HEK293 (cell line): Measurements from ENCODE around the gene IER3IP1.

Experiments
- AEBP2 ChIP-seq: fragments of 450-650 bp; formaldehyde crosslinking; IDR thresholded peaks from 2 replicates; pipeline ENCODE4 v1.5.1; 2016; ENCODE audit warnings: missing biosample characterization, missing genetic modification characterization, borderline replicate concordance
- EGR2 ChIP-seq: fragments of 450-650 bp; formaldehyde crosslinking; IDR thresholded peaks from 2 replicates; pipeline ENCODE4 v1.5.1; 2016; ENCODE audit warnings: low read depth, missing biosample characterization, missing genetic modification characterization
- INSM2 ChIP-seq: fragments of 450-650 bp; formaldehyde crosslinking; IDR thresholded peaks from 2 replicates; pipeline ENCODE4 v1.5.1; 2016; ENCODE audit warnings: missing biosample characterization, missing genetic modification characterization
- KLF16 ChIP-seq: fragments of 450-650 bp; formaldehyde crosslinking; IDR thresholded peaks from 2 replicates; pipeline ENCODE4 v1.5.1; 2017; ENCODE audit warnings: missing biosample characterization, missing genetic modification characterization
- KLF7 ChIP-seq: fragments of 450-650 bp; formaldehyde crosslinking; IDR thresholded peaks from 2 replicates; pipeline ENCODE4 v1.5.1; 2016; ENCODE audit warnings: missing biosample characterization, missing genetic modification characterization, borderline replicate concordance
- MYNN ChIP-seq: fragments of 450-650 bp; formaldehyde crosslinking; IDR thresholded peaks from 2 replicates; pipeline ENCODE4 v1.5.1; 2016; ENCODE audit warnings: missing biosample characterization, missing genetic modification characterization, borderline replicate concordance
- PBX3 ChIP-seq: sonication (generic); formaldehyde crosslinking; IDR thresholded peaks from 2 replicates; pipeline ENCODE4 v1.8.1; 2022; ENCODE audit warnings: mild to moderate bottlenecking, moderate library complexity, missing genetic modification reagents
- RBAK ChIP-seq: fragments of 450-650 bp; formaldehyde crosslinking; IDR thresholded peaks from 2 replicates; pipeline ENCODE4 v1.5.1; 2016; ENCODE audit warnings: missing biosample characterization, missing genetic modification characterization
- SP7 ChIP-seq: fragments of 450-650 bp; formaldehyde crosslinking; IDR thresholded peaks from 2 replicates; pipeline ENCODE4 v1.5.1; 2016; ENCODE audit warnings: missing biosample characterization, missing genetic modification characterization
- YY2 ChIP-seq: fragments of 450-650 bp; formaldehyde crosslinking; IDR thresholded peaks from 2 replicates; pipeline ENCODE4 v1.5.1; 2016; ENCODE audit warnings: missing biosample characterization, missing genetic modification characterization
- ZBTB44 ChIP-seq: fragments of 450-650 bp; IDR thresholded peaks from 2 replicates; pipeline ENCODE4 v1.5.1; 2018; ENCODE audit warnings: missing biosample characterization, mild to moderate bottlenecking, missing genetic modification characterization
- ZBTB49 ChIP-seq: fragments of 450-650 bp; formaldehyde crosslinking; IDR thresholded peaks from 2 replicates; pipeline ENCODE4 v1.5.1; 2016; ENCODE audit warnings: missing biosample characterization, missing genetic modification characterization, low read depth
- ZNF138 ChIP-seq: fragments of 450-650 bp; formaldehyde crosslinking; IDR thresholded peaks from 2 replicates; pipeline ENCODE4 v1.5.1; 2016; ENCODE audit warnings: missing biosample characterization, missing genetic modification characterization, borderline replicate concordance
- ZNF146 ChIP-seq: fragments of 450-650 bp; formaldehyde crosslinking; IDR thresholded peaks from 2 replicates; pipeline ENCODE4 v1.5.1; 2016; ENCODE audit warnings: missing biosample characterization, missing genetic modification characterization
- ZNF394 ChIP-seq: fragments of 450-650 bp; formaldehyde crosslinking; IDR thresholded peaks from 2 replicates; pipeline ENCODE4 v1.5.1; 2016; ENCODE audit warnings: missing biosample characterization, missing genetic modification characterization, mild to moderate bottlenecking, moderate library complexity, borderline replicate concordance
- ZNF514 ChIP-seq: fragments of 450-650 bp; formaldehyde crosslinking; IDR thresholded peaks from 2 replicates; pipeline ENCODE4 v1.5.1; 2016; ENCODE audit warnings: missing biosample characterization, missing genetic modification characterization
- ZNF645 ChIP-seq: fragments of 450-650 bp; formaldehyde crosslinking; IDR thresholded peaks from 2 replicates; pipeline ENCODE4; 2016; ENCODE audit warnings: missing biosample characterization, missing genetic modification characterization
- ZNF776 ChIP-seq: fragments of 450-650 bp; formaldehyde crosslinking; IDR thresholded peaks from 2 replicates; pipeline ENCODE4 v1.5.0; 2017; ENCODE audit warnings: missing biosample characterization, missing genetic modification characterization, borderline replicate concordance

Gene IER3IP1

GRCh38 chr18:47174545-47175116 is 1.5 kb downstream of the IER3IP1 start (continued):
- TF ChIP-seq MYNN = no peak
- TF ChIP-seq EGR2 (tag by site-specific recombination) = no peak
- no peak for TF ChIP-seq KLF7 (tag by site-specific recombination)
- TF ChIP-seq ZNF514 (tag by site-specific recombination) = no peak
- no peak for TF ChIP-seq ZNF138
- TF ChIP-seq PBX3 (CRISPR knock-in tag) = no peak
- no peak for TF ChIP-seq ZNF776 (tag by site-specific recombination)
- no peak for TF ChIP-seq RBAK (tag by site-specific recombination)
- TF ChIP-seq KLF16 = no peak
- no peak for TF ChIP-seq ZNF645 (tag by site-specific recombination)
- TF ChIP-seq YY2 (tag by site-specific recombination) = no peak
- no peak for TF ChIP-seq INSM2 (tag by site-specific recombination)
- no peak for TF ChIP-seq SP7 (tag by site-specific recombination)
- peak; percentile 44; the same call in 1 of the 2 replicates for TF ChIP-seq ZNF394 (tag by site-specific recombination)
- no peak for TF ChIP-seq ZNF146 (tag by site-specific recombination)
- TF ChIP-seq AEBP2 (tag by site-specific recombination) = no peak
- no peak for TF ChIP-seq ZBTB44 (tag by site-specific recombination)
- no peak for TF ChIP-seq ZBTB49 (tag by site-specific recombination)
